Bronchial epithelial cell (primary cell): Measurements from ENCODE around the gene NRP1. TPM values are rescaled to one million over a fixed set of nuclear protein-coding genes. Genes with fewer than 3 reads are reported as not detected.
A peak's percentile ranks its signal among the peaks of the same experiment; 100 is the strongest.

Experiments used
- DNase-seq: peaks from one replicate; pipeline ENCODE4 v3.0.0-alpha.2; 2010; ENCODE audit warnings: low read depth
- FAIRE-seq: peaks from 2 replicates; lab custom pipeline; 2011; peaks lifted over from hg19 to GRCh38; lab: Jason Lieb, UNC
- H3K27me3 ChIP-seq: 2 replicates; pipeline ENCODE4 v1.5.1; 2011; ENCODE audit warnings: low read length; ENCODE audit not compliant: control insufficient read depth, insufficient read depth
- H3K36me3 ChIP-seq: 2 replicates; pipeline ENCODE4 v1.5.1; 2011; ENCODE audit warnings: low read length; ENCODE audit not compliant: control insufficient read depth, insufficient read depth
- H3K4me3 ChIP-seq: 2 replicates; pipeline ENCODE4 v1.5.1; 2011; ENCODE audit warnings: mild to moderate bottlenecking, low read depth, low read length, control low read depth
- total RNA-seq: library from RNA; depleted of rRNA; stranded (reverse); fragments of >200 nt; gene quantifications from 2 replicates; pipeline ENCODE4 v1.2.1, GENCODE V29; 2014
- TF ChIP-seq, protein P1 (sequence below): IDR thresholded peaks from 2 replicates; pipeline ENCODE4 v1.5.1; 2011; ENCODE audit warnings: mild to moderate bottlenecking, moderate library complexity, low read length, control low read depth, inconsistent platforms; ENCODE audit not compliant: insufficient read depth, severe bottlenecking

The NRP1 gene
- total RNA-seq, 1 donor from 2014 or later = 21.6 TPM

DNA sequence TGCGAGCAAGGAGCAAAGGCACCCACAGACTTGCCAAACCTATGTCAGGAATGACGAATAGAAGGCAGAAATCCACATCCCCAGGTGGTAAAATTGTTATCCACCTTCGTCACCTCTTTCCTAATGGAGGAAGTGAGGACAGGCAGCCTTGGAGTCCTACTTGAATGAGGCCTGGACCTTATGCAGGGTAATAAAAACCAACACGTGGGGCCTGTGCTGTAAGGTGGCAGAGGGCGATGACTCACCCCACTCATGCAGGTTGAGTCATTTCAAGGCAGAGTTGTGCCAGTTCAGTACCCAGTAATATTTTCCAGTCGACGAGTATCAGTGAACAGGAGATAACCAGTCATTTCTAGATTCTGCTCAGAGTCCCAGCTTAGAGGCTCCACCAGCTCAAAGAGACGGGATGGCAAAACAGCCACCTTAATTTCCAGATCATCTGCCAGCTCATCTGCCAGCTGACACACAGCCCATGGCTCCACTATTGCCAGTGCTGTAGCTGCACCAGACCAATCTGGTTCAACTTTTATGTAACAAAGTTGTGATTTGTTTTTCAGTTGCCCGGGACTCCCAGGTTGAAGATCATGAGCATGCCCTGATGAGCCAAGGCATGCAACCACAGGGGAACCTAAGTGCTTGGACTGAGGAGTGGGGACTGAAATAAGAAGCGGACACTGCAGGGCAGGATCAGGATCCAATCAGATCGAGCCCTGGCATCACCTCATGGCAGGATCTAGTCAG lies 200.3 kb downstream of the NRP1 start:
- TF ChIP-seq, protein P1, sequence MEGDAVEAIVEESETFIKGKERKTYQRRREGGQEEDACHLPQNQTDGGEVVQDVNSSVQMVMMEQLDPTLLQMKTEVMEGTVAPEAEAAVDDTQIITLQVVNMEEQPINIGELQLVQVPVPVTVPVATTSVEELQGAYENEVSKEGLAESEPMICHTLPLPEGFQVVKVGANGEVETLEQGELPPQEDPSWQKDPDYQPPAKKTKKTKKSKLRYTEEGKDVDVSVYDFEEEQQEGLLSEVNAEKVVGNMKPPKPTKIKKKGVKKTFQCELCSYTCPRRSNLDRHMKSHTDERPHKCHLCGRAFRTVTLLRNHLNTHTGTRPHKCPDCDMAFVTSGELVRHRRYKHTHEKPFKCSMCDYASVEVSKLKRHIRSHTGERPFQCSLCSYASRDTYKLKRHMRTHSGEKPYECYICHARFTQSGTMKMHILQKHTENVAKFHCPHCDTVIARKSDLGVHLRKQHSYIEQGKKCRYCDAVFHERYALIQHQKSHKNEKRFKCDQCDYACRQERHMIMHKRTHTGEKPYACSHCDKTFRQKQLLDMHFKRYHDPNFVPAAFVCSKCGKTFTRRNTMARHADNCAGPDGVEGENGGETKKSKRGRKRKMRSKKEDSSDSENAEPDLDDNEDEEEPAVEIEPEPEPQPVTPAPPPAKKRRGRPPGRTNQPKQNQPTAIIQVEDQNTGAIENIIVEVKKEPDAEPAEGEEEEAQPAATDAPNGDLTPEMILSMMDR = no peak
- no peaks in the 10 kb centered on the region for H3K27me3 ChIP-seq
- peak; percentile 97 for FAIRE-seq
- no peak overlapping the region for H3K4me3 ChIP-seq
- DNase-seq = peak; percentile 100
- no peaks in the 10 kb centered on the region for H3K36me3 ChIP-seq

DNA sequence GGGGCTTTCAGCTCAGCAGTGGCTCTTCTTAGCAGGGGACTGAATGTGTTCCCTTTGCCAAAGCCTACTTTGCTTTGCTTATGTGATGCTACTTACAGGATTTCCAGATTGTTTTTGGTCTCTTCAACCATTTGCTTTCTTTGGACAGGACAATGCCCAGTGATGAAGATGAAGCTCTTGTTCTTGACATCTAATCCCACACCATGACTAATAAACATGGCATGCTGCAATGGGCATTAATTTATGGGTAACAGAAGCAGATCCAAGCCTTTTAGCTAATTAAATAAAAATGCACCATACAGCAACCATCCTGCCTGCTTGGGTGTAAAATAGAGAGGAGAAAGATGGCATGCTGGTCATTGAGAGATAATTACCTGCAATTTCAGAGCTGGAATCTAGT lies 200.9 kb downstream of the NRP1 start:
- Histone ChIP-seq H3K4me3 (no peak overlapping the region), H3K36me3 (no peaks in the 10 kb centered on the region), H3K27me3 (no peaks in the 10 kb centered on the region)
- DNase-seq (no peak), FAIRE-seq (no peak)
- TF ChIP-seq, protein P1 = no peak

DNA sequence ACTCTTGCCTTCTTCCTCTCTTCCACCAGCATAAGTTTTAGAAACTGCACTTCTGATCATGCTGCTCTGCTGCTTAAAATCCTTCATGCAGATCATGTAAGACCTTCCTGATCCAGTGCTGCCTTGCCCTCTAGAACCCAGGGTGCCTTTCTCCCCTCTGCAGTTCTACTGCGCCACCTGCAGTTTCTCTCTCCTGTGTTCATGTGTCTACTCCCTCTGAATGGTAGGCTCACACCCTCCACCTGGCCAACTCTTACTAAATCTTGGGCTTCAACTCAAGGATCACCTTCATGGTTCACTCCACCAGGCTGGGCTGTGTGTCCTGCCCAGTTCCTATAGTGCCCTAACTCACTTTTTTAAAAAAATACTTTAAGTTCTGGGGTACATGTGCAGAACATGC lies 201.8 kb downstream of the NRP1 start:
- Histone ChIP-seq H3K4me3 (no peak overlapping the region), H3K36me3 (no peaks in the 10 kb centered on the region), H3K27me3 (no peaks in the 10 kb centered on the region)
- peak; percentile 44 for DNase-seq
- no peak for FAIRE-seq
- TF ChIP-seq, protein P1 = peak; percentile 51

DNA sequence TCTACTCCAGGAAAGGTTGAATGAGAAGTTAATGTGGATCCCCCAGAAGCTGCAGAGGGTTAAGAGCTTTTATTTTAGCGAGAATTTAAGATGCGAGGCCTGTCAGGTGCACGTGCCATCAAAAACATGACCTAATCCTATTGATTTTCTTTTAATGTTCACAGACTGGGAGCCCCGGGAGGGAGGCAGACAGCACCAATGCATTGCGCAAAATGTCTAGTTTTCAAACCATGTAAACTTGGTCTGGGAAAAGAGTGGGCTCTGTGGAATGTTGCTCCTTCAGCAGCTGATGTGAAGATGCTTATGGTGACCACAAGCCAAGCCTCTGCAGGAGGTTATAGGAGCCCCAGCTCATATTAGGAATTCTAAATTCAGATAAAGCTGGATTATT lies 204.5 kb downstream of the NRP1 start:
- TF ChIP-seq, protein P1 = no peak
- DNase-seq (peak; percentile 51), FAIRE-seq (no peak)
- H3K4me3 ChIP-seq = no peak overlapping the region
- no peaks in the 10 kb centered on the region for H3K36me3 ChIP-seq
- H3K27me3 ChIP-seq = no peaks in the 10 kb centered on the region

DNA sequence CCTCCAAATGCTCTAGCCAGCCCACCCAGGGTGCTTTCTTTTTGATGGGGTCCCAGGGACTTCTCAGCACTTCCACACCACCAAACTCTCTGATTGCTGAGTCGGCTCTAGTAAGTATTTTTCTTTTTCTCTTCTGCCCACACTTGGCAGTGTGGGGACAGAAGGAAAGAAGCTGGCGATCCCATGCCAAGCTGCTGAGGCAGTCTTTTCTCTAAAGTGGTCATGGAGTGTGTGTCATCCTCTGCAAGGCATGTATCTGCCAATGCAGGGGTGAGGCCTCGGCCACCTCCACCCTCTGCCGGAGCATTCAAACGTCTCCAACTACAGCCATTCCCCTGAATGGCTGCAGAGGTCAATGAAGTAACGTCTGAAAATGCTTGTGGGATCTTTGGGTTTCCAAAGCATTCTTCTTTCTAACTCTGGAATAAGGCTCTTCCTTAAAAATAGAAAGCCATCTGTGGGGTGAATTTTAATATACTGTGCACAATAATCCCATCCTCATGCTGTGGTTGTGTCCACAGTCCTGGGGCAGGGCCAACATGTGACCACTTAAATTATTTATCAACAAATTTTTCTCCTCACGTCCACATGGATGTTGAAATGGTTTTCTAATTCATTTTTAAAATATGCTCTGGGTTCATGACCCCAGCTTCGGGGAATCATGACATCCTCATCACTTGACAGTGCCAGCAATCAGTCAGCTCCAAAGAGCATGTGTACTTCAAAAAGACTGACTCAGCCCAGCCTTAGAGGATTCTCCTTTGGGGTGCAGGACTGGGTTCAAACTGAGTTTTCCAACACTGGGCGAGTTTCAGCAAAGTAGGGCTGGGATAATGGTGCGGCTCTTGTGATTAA lies 205.1 kb downstream of the NRP1 start:
- Histone ChIP-seq H3K36me3 (no peaks in the 10 kb centered on the region), H3K27me3 (no peaks in the 10 kb centered on the region), H3K4me3 (no peak overlapping the region)
- FAIRE-seq (peak; percentile 81), DNase-seq (peak; percentile 90)
- TF ChIP-seq, protein P1 = no peak
